GM19025 (cell line): Measurements from ENCODE around the gene MLLT6.

Experiments used
- ATAC-seq: cut with Tn5 transposase; IDR thresholded peaks from one replicate; pipeline ENCODE4 v1.9.1; 2021; ENCODE audit warnings: mild to moderate bottlenecking, low read depth, moderate library complexity; ENCODE audit not compliant: unreplicated experiment

The MLLT6 gene

GRCh38 chr17:38741461-38741860, 36.4 kb downstream of the MLLT6 start:
- no peak for ATAC-seq

GRCh38 chr17:38741921-38742410, 36.9 kb downstream of the MLLT6 start:
- no peak for ATAC-seq

GRCh38 chr17:38742411-38743308, 37.6 kb downstream of the MLLT6 start:
- ATAC-seq: no peak

- no peak for ATAC-seq
Observed at GRCh38 chr17:38743556-38744171, 38.6 kb downstream of the MLLT6 start.

- ATAC-seq: no peak
Observed at GRCh38 chr17:38745545-38745944, 40.5 kb downstream of the MLLT6 start.

GRCh38 chr17:38746004-38746848, 41.2 kb downstream of the MLLT6 start:
- no peak for ATAC-seq

GRCh38 chr17:38746849-38747462, 41.9 kb downstream of the MLLT6 start:
- ATAC-seq: no peak

- no peak for ATAC-seq
Observed at GRCh38 chr17:38747463-38748148, 42.5 kb downstream of the MLLT6 start.

GRCh38 chr17:38748149-38748891, 43.2 kb downstream of the MLLT6 start, which contains the start of gene PCGF2:
Gene PCGF2, minus strand, starts transcription at chr17:38748336. Its CDS starts 7,934 bp downstream, at chr17:38740402.
- no peak for ATAC-seq

- no peak for ATAC-seq
Observed at GRCh38 chr17:38748892-38749222, 43.8 kb downstream of the MLLT6 start.

- no peak for ATAC-seq
Observed at GRCh38 chr17:38749223-38750043, 44.4 kb downstream of the MLLT6 start.

GRCh38 chr17:38750044-38750311, 44.9 kb downstream of the MLLT6 start:
- no peak for ATAC-seq

GRCh38 chr17:38750312-38751121, 45.4 kb downstream of the MLLT6 start:
- no peak for ATAC-seq

GRCh38 chr17:38751144-38751807, 46.2 kb downstream of the MLLT6 start:
- ATAC-seq: no peak

- ATAC-seq: peak; percentile 4
Observed at GRCh38 chr17:38751808-38752307, 46.8 kb downstream of the MLLT6 start.

GRCh38 chr17:38752308-38753070, 47.4 kb downstream of the MLLT6 start, which contains the start of gene PSMB3:
Gene PSMB3, plus strand, starts transcription at chr17:38752741. Its CDS starts 86 bp downstream, at chr17:38752827.
- peak; percentile 78 for ATAC-seq
